GM23248 (cell line): ENCODE results near the gene NFIL3. TPM values are rescaled to one million over a fixed set of nuclear protein-coding genes. Genes with fewer than 3 reads are reported as not detected.

ENCODE experiments used
- DNase-seq: peaks from one replicate; pipeline ENCODE4 v3.0.0-alpha.2; 2015
- H2AFZ ChIP-seq: fragments of 200-600 bp; sonication (generic); 2 replicates; pipeline ENCODE4 v1.6.1; 2016; ENCODE audit warnings: antibody characterized with exemption
- H3F3A ChIP-seq: fragments of 200-600 bp; sonication (generic); 2 replicates; pipeline ENCODE4 v1.6.1; 2016; ENCODE audit warnings: mild to moderate bottlenecking, antibody characterized with exemption, mixed run types; ENCODE audit not compliant: insufficient read depth
- H3K27ac ChIP-seq: fragments of 200-600 bp; sonication (generic); 2 replicates; pipeline ENCODE4 v1.5.1; 2016; ENCODE audit warnings: mild to moderate bottlenecking
- H3K27me3 ChIP-seq: fragments of 200-600 bp; sonication (generic); replicated peaks from 2 replicates; pipeline ENCODE4 v1.6.1; 2016; ENCODE audit warnings: mild to moderate bottlenecking; ENCODE audit not compliant: insufficient read depth
- H3K36me3 ChIP-seq: fragments of 200-600 bp; sonication (generic); 2 replicates; pipeline ENCODE4 v1.6.1; 2016; ENCODE audit warnings: low read depth, mild to moderate bottlenecking
- H3K4me1 ChIP-seq: fragments of 200-600 bp; sonication (generic); 2 replicates; pipeline ENCODE4 v1.6.1; 2016; ENCODE audit warnings: mild to moderate bottlenecking; ENCODE audit not compliant: insufficient read depth
- H3K4me2 ChIP-seq: fragments of 200-600 bp; sonication (generic); one replicate; pipeline ENCODE4 v1.6.1; 2016; ENCODE audit warnings: mild to moderate bottlenecking; ENCODE audit not compliant: unreplicated experiment
- H3K4me3 ChIP-seq: fragments of 200-600 bp; sonication (generic); 2 replicates; pipeline ENCODE4 v1.5.1; 2016; ENCODE audit warnings: mild to moderate bottlenecking
- H3K79me2 ChIP-seq: fragments of 200-600 bp; sonication (generic); 2 replicates; pipeline ENCODE4 v1.6.1; 2016; ENCODE audit warnings: mild to moderate bottlenecking; ENCODE audit not compliant: insufficient read depth
- H3K9ac ChIP-seq: fragments of 200-600 bp; sonication (generic); 2 replicates; pipeline ENCODE4 v1.6.1; 2016; ENCODE audit warnings: mild to moderate bottlenecking
- H3K9me2 ChIP-seq: fragments of 200-600 bp; sonication (generic); 2 replicates; pipeline ENCODE4 v1.6.1; 2016; ENCODE audit warnings: mixed run types, mild to moderate bottlenecking, moderate library complexity; ENCODE audit not compliant: insufficient read depth
- H3K9me3 ChIP-seq: fragments of 200-600 bp; sonication (generic); one replicate; pipeline ENCODE4 v1.6.1; 2017; ENCODE audit warnings: low read depth
- H4K20me1 ChIP-seq: fragments of 200-600 bp; sonication (generic); 2 replicates; pipeline ENCODE4 v1.6.0; 2016; ENCODE audit not compliant: insufficient read depth
- EZH2 ChIP-seq: fragments of 200-600 bp; sonication (generic); IDR thresholded peaks from 2 replicates; pipeline ENCODE4 v1.6.1; 2018; ENCODE audit warnings: antibody characterized with exemption, mild to moderate bottlenecking; ENCODE audit not compliant: insufficient read depth, poor library complexity, severe bottlenecking
- EZH2phosphoT487 ChIP-seq: fragments of 200-600 bp; sonication (generic); IDR thresholded peaks from 2 replicates; pipeline ENCODE4 v1.6.1; 2018; ENCODE audit warnings: antibody characterized with exemption, moderate library complexity, mild to moderate bottlenecking, low read depth; ENCODE audit not compliant: insufficient read depth
- WGBS, 2 experiments: methylation state at CpG; one replicate each; pipeline ENCODE4 v1.1.6; 2015 to 2017; ENCODE audit warnings: low lambda C conversion rate in 2 of 2, low coverage in 1 of 2; ENCODE audit errors: missing lambda C conversion rate in 2 of 2; 5-methylcytosine and 5-hydroxymethylcytosine counted together
- in situ Hi-C: fragments of 300-500 bp; cut with MboI; formaldehyde crosslinking; loops from 2 replicates; pipeline ENCODE4 v1.15.0; 2020
- polyA plus RNA-seq: library from polyadenylated mRNA; unstranded; fragments of >200 nt; fragmentation: Nextera tagmentation; extraction: Ambion mirVana; gene quantifications from 2 replicates; pipeline ENCODE4 v1.2.1, GENCODE V29; 2016
- total RNA-seq: library from RNA; depleted of rRNA; stranded (reverse); fragments of >200 nt; shearing (Covaris generic); gene quantifications from 2 replicates; pipeline ENCODE4 v1.2.3, GENCODE V29; 2014

Gene NFIL3
- total and polyA plus RNA-seq, 2 experiments from 2014 or later: 5.4 to 11.3 TPM

DNA sequence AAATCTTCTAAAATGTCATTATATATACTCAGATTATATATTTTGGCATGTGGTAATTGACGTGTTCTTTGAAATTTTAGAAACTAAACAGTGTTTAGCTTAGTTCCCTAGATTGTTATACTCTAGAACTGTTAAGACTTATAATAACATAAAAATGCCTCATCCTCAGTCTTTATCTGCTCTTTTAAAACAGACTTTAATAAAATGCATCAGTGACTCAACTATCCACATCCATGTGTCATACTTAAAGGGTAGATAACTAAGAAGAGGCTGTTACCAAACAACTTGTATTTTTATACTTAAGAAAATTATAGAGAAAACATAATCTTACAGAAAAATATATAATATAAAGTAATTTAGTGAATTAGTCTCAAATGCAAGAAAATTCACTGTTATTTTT lies 15.2 kb downstream of the NFIL3 start:
- peak overlapping the region; percentile 6; the same call in 1 of the 2 replicates for H3K27ac ChIP-seq

DNA sequence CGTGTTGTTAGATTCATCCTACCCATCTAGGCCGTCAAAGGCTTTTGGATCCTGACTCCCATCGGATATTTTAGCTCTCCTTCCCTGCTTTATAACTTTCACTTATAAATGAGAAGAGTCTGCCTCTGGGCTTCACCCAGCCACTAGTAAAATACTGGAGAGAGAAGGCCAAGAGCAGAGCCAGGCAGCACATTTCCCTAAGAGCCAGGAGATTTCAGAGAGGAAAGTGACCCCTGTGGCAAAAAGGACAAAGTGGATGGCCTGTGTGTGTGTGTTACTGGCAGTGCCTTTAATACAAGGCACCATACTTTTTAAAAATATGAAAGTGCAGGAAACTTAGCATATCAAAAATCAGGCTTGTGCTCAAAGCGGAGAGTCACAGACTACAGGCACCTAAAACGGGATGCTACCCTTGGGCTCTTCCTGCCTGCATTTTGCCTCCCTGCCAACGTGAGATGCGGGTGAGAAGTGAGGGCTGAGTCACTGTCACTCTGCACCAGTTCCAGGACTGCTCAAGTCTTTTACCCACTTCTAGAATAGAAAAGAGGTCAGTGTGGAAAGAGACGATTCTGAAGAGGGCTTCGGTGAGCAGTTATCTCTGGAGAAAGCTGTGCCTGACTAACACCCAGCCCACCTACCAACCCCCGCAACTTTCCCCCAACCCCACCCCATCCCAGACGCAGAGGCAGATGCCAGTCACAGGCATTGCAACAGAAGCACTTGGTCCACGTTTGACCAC lies 15.9 kb downstream of the NFIL3 start:
- H3K27me3 ChIP-seq: no peaks in the 10 kb centered on the region
- H3K36me3 ChIP-seq: peaks cover 23% of the 10 kb centered on the region
- no peaks in the 10 kb centered on the region for H3K9me3 ChIP-seq
- H3K27ac ChIP-seq: peak overlapping the region; percentile 6; the same call in 1 of the 2 replicates
- H3K9ac ChIP-seq: no peak overlapping the region
- in situ Hi-C loops: no loop called here
- no peak for TF ChIP-seq EZH2phosphoT487
- no peak for TF ChIP-seq EZH2
- H3K4me1 ChIP-seq: peaks cover 26% of the 10 kb centered on the region
- no peaks in the 10 kb centered on the region; the same call in 1 of the 2 replicates for H4K20me1 ChIP-seq
- no peak overlapping the region for H2AFZ ChIP-seq
- H3K4me3 ChIP-seq: no peak overlapping the region
- peaks cover 33% of the 10 kb centered on the region for H3F3A ChIP-seq
- 86% methylated on average over 11 to 12 of the region's 12 CpGs for WGBS, 2 experiments
- H3K4me2 ChIP-seq: peak overlapping the region; percentile 25
- H3K79me2 ChIP-seq: peaks cover 67% of the 10 kb centered on the region
- DNase-seq: peak; percentile 29
- no peaks in the 10 kb centered on the region for H3K9me2 ChIP-seq

More for the DNA sequence above, 15.2 kb downstream of the NFIL3 start:
- Histone ChIP-seq H3K9me2 (no peaks in the 10 kb centered on the region), H3K4me3 (no peak overlapping the region), H3K79me2 (peaks cover 75% of the 10 kb centered on the region), H3K9me3 (no peaks in the 10 kb centered on the region), H3K27me3 (no peaks in the 10 kb centered on the region), H3K9ac (no peak overlapping the region), H3F3A (peaks cover 29% of the 10 kb centered on the region), H4K20me1 (no peaks in the 10 kb centered on the region; the same call in 1 of the 2 replicates), H3K4me2 (peak overlapping the region; percentile 25), H3K36me3 (peaks cover 23% of the 10 kb centered on the region), H3K4me1 (peaks cover 26% of the 10 kb centered on the region), H2AFZ (no peak overlapping the region)
- WGBS, 2 experiments: 80 to 86% methylated on average over 1 of the region's 1 CpG
- TF ChIP-seq EZH2phosphoT487: no peak
- no peak for TF ChIP-seq EZH2
- DNase-seq: peak; percentile 74
- in situ Hi-C loops: no loop called here

DNA sequence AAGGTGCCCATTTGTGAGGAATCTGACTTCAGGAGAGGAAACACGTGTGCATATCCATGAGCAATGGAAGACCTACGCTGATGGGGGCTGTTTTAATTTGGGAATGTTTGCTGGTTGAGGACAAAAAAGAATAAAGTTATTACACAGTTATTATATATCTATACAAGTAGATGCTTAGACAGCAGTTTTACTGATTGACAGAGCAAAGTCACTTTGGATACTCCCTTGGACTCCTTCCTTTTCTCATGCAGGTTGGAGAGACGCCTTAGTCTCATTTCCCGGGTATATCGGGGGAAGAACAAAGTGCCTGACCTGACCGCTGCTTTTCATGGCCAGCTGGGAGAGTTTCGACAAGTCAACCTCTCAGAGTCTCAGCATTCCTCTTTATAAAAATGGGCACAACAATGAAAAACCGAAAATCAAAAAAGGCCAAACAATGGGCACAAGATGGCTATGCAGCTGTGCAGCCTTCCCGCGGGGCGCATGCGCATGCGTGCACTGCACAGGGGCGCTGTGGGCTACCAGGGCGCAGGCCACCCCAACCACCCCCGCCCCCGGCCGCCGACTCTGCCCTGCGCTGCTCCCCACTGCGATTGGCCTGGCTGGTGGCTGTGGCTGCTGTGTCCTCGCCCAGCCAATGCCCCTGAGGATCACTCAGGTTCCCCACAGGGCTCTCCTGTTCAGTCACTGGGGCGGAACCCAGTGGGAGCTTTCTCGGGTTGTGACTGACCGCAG lies 18.1 kb downstream of the NFIL3 start:
- H2AFZ ChIP-seq: no peak overlapping the region
- no peaks in the 10 kb centered on the region for H3K9me3 ChIP-seq
- TF ChIP-seq EZH2 (no peak), EZH2phosphoT487 (no peak)
- H3K79me2 ChIP-seq: peaks cover 45% of the 10 kb centered on the region
- H3K4me3 ChIP-seq: no peak overlapping the region
- H3K9me2 ChIP-seq: no peaks in the 10 kb centered on the region
- no peaks in the 10 kb centered on the region for H3K27me3 ChIP-seq
- peaks cover 26% of the 10 kb centered on the region for H3F3A ChIP-seq
- in situ Hi-C loops: no loop called here
- peaks cover 19% of the 10 kb centered on the region for H3K36me3 ChIP-seq
- H3K27ac ChIP-seq: no peak overlapping the region
- H3K4me2 ChIP-seq: no peak overlapping the region
- H4K20me1 ChIP-seq: no peaks in the 10 kb centered on the region; the same call in 1 of the 2 replicates
- no peak for DNase-seq
- WGBS, 2 experiments: 95 to 97% methylated on average over 15 to 25 of the region's 25 CpGs
- H3K4me1 ChIP-seq: peaks cover 13% of the 10 kb centered on the region
- H3K9ac ChIP-seq: no peak overlapping the region

DNA sequence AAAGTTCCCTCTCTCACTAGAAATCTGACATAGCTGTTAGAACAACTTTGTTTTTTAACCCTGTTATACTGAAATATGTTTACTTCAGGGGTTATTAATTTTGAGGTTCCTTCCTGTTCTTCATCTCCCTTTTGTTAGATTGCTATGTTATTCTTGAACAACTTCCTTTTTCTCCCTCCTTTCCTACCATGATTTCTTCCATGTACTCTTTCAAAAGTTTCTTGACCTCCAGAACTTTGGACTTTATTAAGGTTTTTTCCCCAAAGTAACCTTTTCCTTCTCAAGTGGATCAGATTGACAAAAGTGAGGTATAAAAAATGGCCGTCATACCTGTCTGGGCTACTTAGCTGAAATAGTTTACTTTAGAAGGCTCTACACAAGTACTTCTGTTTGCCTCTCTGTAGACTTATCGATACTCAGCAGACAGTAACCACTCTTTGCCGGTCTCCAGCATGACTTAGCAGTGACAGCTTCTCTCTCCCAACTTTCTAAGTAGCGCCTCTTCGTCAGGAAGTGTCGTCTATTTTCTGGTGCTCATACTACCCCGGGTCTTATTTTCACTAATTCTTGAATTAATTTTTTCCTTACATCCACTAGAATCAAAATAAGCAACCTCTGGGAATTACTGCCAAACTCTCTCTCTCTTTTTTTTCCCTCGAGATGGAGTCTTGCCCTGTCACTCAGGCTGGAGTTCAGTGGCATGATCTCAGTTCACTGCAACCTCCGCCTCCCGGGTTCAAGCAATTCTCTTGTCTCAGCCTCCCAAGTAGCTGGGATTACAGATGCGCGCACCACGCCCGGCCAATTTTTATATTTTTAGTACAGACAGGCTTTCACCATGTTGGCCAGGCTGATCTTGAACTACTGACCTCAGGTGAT lies 19.7 kb downstream of the NFIL3 start:
- H4K20me1 ChIP-seq: no peaks in the 10 kb centered on the region; the same call in 1 of the 2 replicates
- H3K9ac ChIP-seq: no peak overlapping the region
- no peak for TF ChIP-seq EZH2
- no peak for TF ChIP-seq EZH2phosphoT487
- no peaks in the 10 kb centered on the region for H3K9me2 ChIP-seq
- H3F3A ChIP-seq: peaks cover 16% of the 10 kb centered on the region
- in situ Hi-C loops: no loop called here
- H3K27me3 ChIP-seq: no peaks in the 10 kb centered on the region
- WGBS, 2 experiments: 94% methylated on average over 14 of the region's 14 CpGs
- no peaks in the 10 kb centered on the region for H3K9me3 ChIP-seq
- peaks cover 11% of the 10 kb centered on the region for H3K4me1 ChIP-seq
- no peak overlapping the region for H3K27ac ChIP-seq
- no peak overlapping the region for H2AFZ ChIP-seq
- peaks cover 29% of the 10 kb centered on the region for H3K79me2 ChIP-seq
- H3K36me3 ChIP-seq: peaks cover 3% of the 10 kb centered on the region; the same call in 1 of the 2 replicates
- H3K4me2 ChIP-seq: no peak overlapping the region
- H3K4me3 ChIP-seq: no peak overlapping the region
- no peak for DNase-seq
